HG03280 (cell line): ENCODE data around the gene PTOV1.

Experiments used
- ATAC-seq: cut with Tn5 transposase; IDR thresholded peaks from one replicate; pipeline ENCODE4 v1.9.1; 2021; ENCODE audit warnings: mild to moderate bottlenecking, moderate library complexity; ENCODE audit not compliant: unreplicated experiment

PTOV1 gene

GRCh38 chr19:49887665-49888509, 36.9 kb downstream of the PTOV1 start:
- no peak for ATAC-seq

- ATAC-seq, result no peak
Observed at GRCh38 chr19:49888510-49888824, 37.5 kb downstream of the PTOV1 start.

GRCh38 chr19:49889038-49889686, 38.2 kb downstream of the PTOV1 start:
- no peak for ATAC-seq

GRCh38 chr19:49889687-49890348, 38.9 kb downstream of the PTOV1 start:
- no peak for ATAC-seq

- no peak for ATAC-seq
Observed at GRCh38 chr19:49890349-49891311, 39.7 kb downstream of the PTOV1 start.

GRCh38 chr19:49891393-49891792, 40.4 kb downstream of the PTOV1 start:
- no peak for ATAC-seq

GRCh38 chr19:49892716-49893115, 41.8 kb downstream of the PTOV1 start:
- ATAC-seq, result no peak

- ATAC-seq, result no peak
Observed at GRCh38 chr19:49894011-49894664, 43.2 kb downstream of the PTOV1 start.

GRCh38 chr19:49894879-49895565, 44.1 kb downstream of the PTOV1 start:
- no peak for ATAC-seq

GRCh38 chr19:49895566-49896297, 44.8 kb downstream of the PTOV1 start:
- no peak for ATAC-seq

GRCh38 chr19:49896863-49897621, 46.1 kb downstream of the PTOV1 start, which contains the start of gene IL4I1:
IL4I1 (minus strand) TSS chr19:49896887; CDS start chr19:49896160, 727 bp downstream.
- peak; percentile 43 for ATAC-seq

GRCh38 chr19:49904136-49904535, 53.2 kb downstream of the PTOV1 start:
- ATAC-seq, result no peak

GRCh38 chr19:49906879-49907564, 56.1 kb downstream of the PTOV1 start:
- ATAC-seq, result no peak

GRCh38 chr19:49907745-49908446, 56.9 kb downstream of the PTOV1 start:
- no peak for ATAC-seq

- ATAC-seq, result no peak
Observed at GRCh38 chr19:49908480-49909420, 57.8 kb downstream of the PTOV1 start.

- ATAC-seq, result no peak
Observed at GRCh38 chr19:49910179-49910578, 59.2 kb downstream of the PTOV1 start.
